ENCODE results near the gene SSR1. TPM values are rescaled to one million over a fixed set of nuclear protein-coding genes. Genes with fewer than 3 reads are reported as not detected.
"Not testable (repeated sequence)": the region's sequence is repeated elsewhere in the genome, so short reads cannot be mapped to it uniquely, and the experiment has no call there.

SSR1 gene
- total RNA-seq, 1 donor from 2014 or later, result 96.6 TPM

- Mint-ChIP-seq H3K27me3 (ENCODE audit: insufficient read depth, low read depth) (peaks cover 4% of the 10 kb centered on the region), H3K4me1 (peaks cover 8% of the 10 kb centered on the region), H3K4me3 (no peak overlapping the region), H3K9me3 (peaks cover 8% of the 10 kb centered on the region), H3K27ac (no peak overlapping the region), H3K36me3 (no peaks in the 10 kb centered on the region)
- H3K79me2 ChIP-seq (ENCODE audit: low read depth), result no peaks in the 10 kb centered on the region
- H3K4me1 ChIP-seq, result no peaks in the 10 kb centered on the region
- H4K20me1 ChIP-seq (ENCODE audit: low read depth), result no peaks in the 10 kb centered on the region
- H3K4me2 ChIP-seq, result no peak overlapping the region
- H2AFZ ChIP-seq (replicated peaks), result no peak overlapping the region
- DNase-seq (ENCODE audit: low spot score), result no peak
- no peaks in the 10 kb centered on the region for H3K27me3 ChIP-seq
- H3K27ac ChIP-seq, result no peak overlapping the region
- TF ChIP-seq EZH2 (IDR thresholded peaks at IDR 0.05), result no peak
- TF ChIP-seq CTCF (IDR thresholded peaks at IDR 0.05), result no peak
- TF ChIP-seq EZH2phosphoT487 (IDR thresholded peaks at IDR 0.05), result no peak
- no peaks in the 10 kb centered on the region for H3K9me3 ChIP-seq (ENCODE audit: low read depth)
- no peak overlapping the region for H3K9ac ChIP-seq
- no peak overlapping the region for H3K4me3 ChIP-seq
- no peaks in the 10 kb centered on the region for H3K36me3 ChIP-seq
- no peaks in the 10 kb centered on the region for H3F3A ChIP-seq (ENCODE audit: low read depth)
Observed at GRCh38 chr6:7268816-7269555, 44.0 kb downstream of the SSR1 start.

- H3F3A ChIP-seq (ENCODE audit: low read depth), result no peaks in the 10 kb centered on the region
- H3K79me2 ChIP-seq (ENCODE audit: low read depth), result no peaks in the 10 kb centered on the region
- H3K36me3 ChIP-seq, result no peaks in the 10 kb centered on the region
- no peak overlapping the region for H3K9ac ChIP-seq
- H3K9me3 Mint-ChIP-seq, result peaks cover 8% of the 10 kb centered on the region
- H3K27ac ChIP-seq, result no peak overlapping the region
- H3K27me3 ChIP-seq, result no peaks in the 10 kb centered on the region
- no peaks in the 10 kb centered on the region for H3K9me3 ChIP-seq (ENCODE audit: low read depth)
- no peaks in the 10 kb centered on the region for H3K36me3 Mint-ChIP-seq
- no peak overlapping the region for H3K4me3 ChIP-seq
- no peak overlapping the region for H3K4me2 ChIP-seq
- no peaks in the 10 kb centered on the region for H3K4me1 ChIP-seq
- no peak overlapping the region for H2AFZ ChIP-seq (replicated peaks)
- peaks cover 4% of the 10 kb centered on the region for H3K27me3 Mint-ChIP-seq (ENCODE audit: insufficient read depth, low read depth)
- peaks cover 8% of the 10 kb centered on the region for H3K4me1 Mint-ChIP-seq
- no peak overlapping the region for H3K4me3 Mint-ChIP-seq
- no peak overlapping the region for H3K27ac Mint-ChIP-seq
- H4K20me1 ChIP-seq (ENCODE audit: low read depth), result no peaks in the 10 kb centered on the region
- TF ChIP-seq EZH2phosphoT487 (IDR thresholded peaks at IDR 0.05), result no peak
- no peak for DNase-seq (ENCODE audit: low spot score)
Observed at GRCh38 chr6:7268362-7268761, 44.6 kb downstream of the SSR1 start.

GRCh38 chr6:7267466-7268091 lies 45.4 kb downstream of the SSR1 start:
- H3K4me2 ChIP-seq, result no peak overlapping the region
- Mint-ChIP-seq H3K27ac (no peak overlapping the region), H3K27me3 (ENCODE audit: insufficient read depth, low read depth) (peaks cover 4% of the 10 kb centered on the region), H3K36me3 (no peaks in the 10 kb centered on the region), H3K4me3 (no peak overlapping the region), H3K4me1 (peaks cover 8% of the 10 kb centered on the region), H3K9me3 (peaks cover 8% of the 10 kb centered on the region)
- no peaks in the 10 kb centered on the region for H3K9me3 ChIP-seq (ENCODE audit: low read depth)
- no peak overlapping the region for H2AFZ ChIP-seq (replicated peaks)
- no peaks in the 10 kb centered on the region for H3F3A ChIP-seq (ENCODE audit: low read depth)
- no peak overlapping the region for H3K4me3 ChIP-seq
- H4K20me1 ChIP-seq (ENCODE audit: low read depth), result no peaks in the 10 kb centered on the region
- no peak for DNase-seq (ENCODE audit: low spot score)
- H3K27ac ChIP-seq, result no peak overlapping the region
- H3K4me1 ChIP-seq, result no peaks in the 10 kb centered on the region
- no peak overlapping the region for H3K9ac ChIP-seq
- no peaks in the 10 kb centered on the region for H3K36me3 ChIP-seq
- no peaks in the 10 kb centered on the region for H3K79me2 ChIP-seq (ENCODE audit: low read depth)
- no peaks in the 10 kb centered on the region for H3K27me3 ChIP-seq
- no peak for TF ChIP-seq EZH2phosphoT487 (IDR thresholded peaks at IDR 0.05)
- TF ChIP-seq EZH2 (IDR thresholded peaks at IDR 0.05), result no peak
- TF ChIP-seq CTCF (IDR thresholded peaks at IDR 0.05), result no peak

- H3K27ac Mint-ChIP-seq, result no peak overlapping the region
- no peak for TF ChIP-seq CTCF (IDR thresholded peaks at IDR 0.05)
- TF ChIP-seq EZH2phosphoT487 (IDR thresholded peaks at IDR 0.05), result no peak
- no peak for TF ChIP-seq EZH2 (IDR thresholded peaks at IDR 0.05)
- Histone ChIP-seq H3K27ac (no peak overlapping the region), H3K9me3 (ENCODE audit: low read depth) (no peaks in the 10 kb centered on the region), H3K9ac (no peak overlapping the region), H3K79me2 (ENCODE audit: low read depth) (no peaks in the 10 kb centered on the region), H3K4me2 (no peak overlapping the region), H2AFZ (replicated peaks) (no peak overlapping the region), H3F3A (ENCODE audit: low read depth) (peaks cover 4% of the 10 kb centered on the region), H3K36me3 (no peaks in the 10 kb centered on the region), H3K4me1 (no peaks in the 10 kb centered on the region), H3K27me3 (no peaks in the 10 kb centered on the region), H4K20me1 (ENCODE audit: low read depth) (no peaks in the 10 kb centered on the region), H3K4me3 (no peak overlapping the region)
- H3K36me3 Mint-ChIP-seq, result no peaks in the 10 kb centered on the region
- peaks cover 8% of the 10 kb centered on the region for H3K9me3 Mint-ChIP-seq
- H3K4me1 Mint-ChIP-seq, result peaks cover 13% of the 10 kb centered on the region
- H3K27me3 Mint-ChIP-seq (ENCODE audit: insufficient read depth, low read depth), result peaks cover 8% of the 10 kb centered on the region
- DNase-seq (ENCODE audit: low spot score), result no peak
- H3K4me3 Mint-ChIP-seq, result no peak overlapping the region
Observed at GRCh38 chr6:7267071-7267465, 45.9 kb downstream of the SSR1 start.

GRCh38 chr6:7265385-7265726 lies 47.6 kb downstream of the SSR1 start:
- H3K9me3 Mint-ChIP-seq; H3K27me3 ChIP-seq; H3K9ac ChIP-seq; H3K27ac Mint-ChIP-seq; DNase-seq (ENCODE audit: low spot score); H2AFZ ChIP-seq (replicated peaks); H3K79me2 ChIP-seq (ENCODE audit: low read depth); H3K36me3 ChIP-seq; H3K27me3 Mint-ChIP-seq (ENCODE audit: insufficient read depth, low read depth); H3K4me1 ChIP-seq; H3K4me3 Mint-ChIP-seq; H3K4me2 ChIP-seq; H4K20me1 ChIP-seq (ENCODE audit: low read depth); H3K9me3 ChIP-seq (ENCODE audit: low read depth); H3K27ac ChIP-seq; H3K4me3 ChIP-seq; H3K36me3 Mint-ChIP-seq: not testable (repeated sequence)
- peaks cover 15% of the 10 kb centered on the region for H3F3A ChIP-seq (ENCODE audit: low read depth)
- peaks cover 20% of the 10 kb centered on the region for H3K4me1 Mint-ChIP-seq
